CD4-positive, alpha-beta T cell treated with Interleukin-15 for 1 hour (primary cell): Measurements from ENCODE around the gene OR2AT4.
"Not testable (repeated sequence)": the region's sequence is repeated elsewhere in the genome, so short reads cannot be mapped to it uniquely, and the experiment has no call there.

Experiments
- DNase-seq: peaks from one replicate; pipeline ENCODE4 v3.0.0-alpha.2; 2020

OR2AT4 gene

GRCh38 chr11:75063741-75064314 is 32.8 kb downstream of the OR2AT4 start:
- DNase-seq = no peak

DNA sequence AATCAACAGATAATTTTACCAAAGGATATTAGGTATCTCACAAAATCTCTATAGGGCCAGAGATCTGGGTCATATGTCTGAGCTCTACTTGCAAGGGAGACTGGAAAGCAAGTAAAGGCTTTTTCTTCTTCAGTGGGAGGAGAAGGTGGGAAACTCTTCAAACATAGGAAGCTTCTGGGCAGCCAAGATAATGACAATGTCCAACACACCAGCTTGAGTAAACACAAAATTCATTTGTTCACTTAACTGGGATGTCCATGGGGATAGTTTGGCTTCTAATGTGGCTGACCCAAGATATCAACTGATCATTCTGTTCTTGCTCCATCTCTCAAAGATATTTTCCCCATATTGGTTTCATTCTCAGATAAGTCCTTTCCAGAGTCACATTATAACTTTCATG is 37.4 kb downstream of the OR2AT4 start:
- no peak for DNase-seq

DNA sequence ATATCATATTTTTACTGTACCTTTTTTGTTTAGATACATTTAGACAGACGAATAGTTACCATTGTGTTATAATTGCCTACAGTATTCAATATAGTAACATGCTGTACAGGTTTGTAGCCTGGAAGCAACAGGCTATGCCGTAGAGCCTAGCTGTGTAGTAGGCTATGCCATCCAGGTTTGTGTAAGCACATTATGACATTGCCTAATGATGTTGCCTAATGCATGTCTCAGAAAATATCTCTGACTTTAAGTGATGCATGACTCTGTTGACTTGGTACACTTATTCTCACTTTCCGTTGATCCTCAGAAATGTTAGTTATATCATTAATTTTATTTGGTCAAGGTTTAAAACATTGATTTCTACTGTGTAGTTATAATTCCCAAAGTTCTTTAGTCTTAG is 39.9 kb downstream of the OR2AT4 start:
- no peak for DNase-seq

GRCh38 chr11:75055511-75055910 is 41.2 kb downstream of the OR2AT4 start:
- no peak for DNase-seq

DNA sequence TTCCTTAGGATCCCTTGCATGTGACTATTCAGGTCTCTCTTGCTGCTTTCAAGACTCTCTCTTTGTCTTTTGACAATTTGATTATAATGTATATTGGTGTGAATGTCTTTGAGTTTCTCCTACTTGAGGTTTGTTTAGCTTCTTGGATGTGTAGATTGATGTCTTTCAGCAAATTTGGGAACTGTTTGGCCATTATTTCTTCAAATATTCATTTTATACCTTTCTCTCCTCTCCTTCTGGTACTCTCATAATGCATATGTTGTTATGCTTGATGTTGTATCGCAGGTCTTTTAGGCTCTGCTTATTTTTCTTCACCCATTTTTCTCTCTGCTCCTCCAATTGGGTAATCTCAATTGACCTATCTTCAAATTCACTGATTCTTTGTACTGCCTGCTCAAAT is 44.2 kb downstream of the OR2AT4 start:
- no peak for DNase-seq

GRCh38 chr11:75051043-75051442 is 45.6 kb downstream of the OR2AT4 start:
- DNase-seq = no peak

GRCh38 chr11:75050516-75050915 is 46.2 kb downstream of the OR2AT4 start:
- DNase-seq = no peak

DNA sequence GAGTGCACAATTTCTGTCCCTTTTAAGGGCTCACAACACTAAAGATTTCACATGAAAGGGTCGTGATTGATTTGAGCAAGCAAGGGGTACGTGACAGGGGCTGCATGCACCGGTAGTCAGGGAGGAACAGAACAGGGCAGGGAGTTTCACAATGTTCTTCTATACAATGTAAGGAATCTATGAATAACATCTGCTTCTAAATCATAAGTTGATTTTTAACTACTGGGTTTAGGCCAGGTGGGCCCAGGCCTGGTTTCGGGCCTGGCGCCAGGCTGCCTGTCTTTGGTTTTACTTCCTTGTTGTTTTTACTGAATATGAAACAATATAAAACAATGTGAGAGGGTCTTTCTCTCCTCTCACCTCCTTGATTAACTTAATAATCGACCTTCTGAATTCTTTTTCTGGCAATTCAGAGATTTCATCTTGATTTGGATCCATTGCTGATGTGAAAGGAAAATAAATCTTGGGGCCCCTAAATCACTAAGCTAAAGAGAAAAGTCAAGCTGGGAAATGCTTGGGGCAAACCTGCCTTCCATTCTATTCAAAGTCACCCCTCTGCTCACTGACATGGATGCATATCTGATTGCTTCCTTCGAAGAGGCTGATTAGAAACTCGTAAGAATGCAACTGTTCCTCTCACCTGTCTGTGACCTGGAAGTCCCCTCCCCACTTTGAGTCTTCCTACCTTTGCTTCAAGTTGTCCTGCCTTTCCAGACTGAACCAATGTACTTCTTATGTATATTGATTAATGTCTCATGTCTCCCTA is 47.0 kb downstream of the OR2AT4 start:
- not testable (repeated sequence) for DNase-seq

DNA sequence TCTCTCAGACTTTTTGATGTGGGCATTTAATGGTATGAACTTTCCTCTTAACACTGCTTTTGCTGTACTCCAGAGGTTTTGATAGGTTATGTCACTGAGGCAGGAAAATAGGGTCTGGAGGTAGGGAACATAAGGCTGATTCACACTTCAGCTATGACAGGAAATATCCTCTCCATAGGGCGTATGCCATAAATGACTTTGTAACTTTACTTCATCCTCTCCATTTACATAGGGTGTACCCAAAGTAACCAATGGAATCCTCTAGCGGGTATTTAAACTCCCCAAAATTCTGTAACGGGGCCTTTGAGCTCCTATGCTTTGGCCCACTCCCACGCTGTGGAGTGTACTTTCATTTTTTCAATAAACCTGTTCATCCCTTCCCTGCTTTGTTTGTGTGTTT is 49.5 kb downstream of the OR2AT4 start:
- DNase-seq = no peak

- not testable (repeated sequence) for DNase-seq
Measured at GRCh38 chr11:75046668-75047067, 50.0 kb downstream of the OR2AT4 start.

DNA sequence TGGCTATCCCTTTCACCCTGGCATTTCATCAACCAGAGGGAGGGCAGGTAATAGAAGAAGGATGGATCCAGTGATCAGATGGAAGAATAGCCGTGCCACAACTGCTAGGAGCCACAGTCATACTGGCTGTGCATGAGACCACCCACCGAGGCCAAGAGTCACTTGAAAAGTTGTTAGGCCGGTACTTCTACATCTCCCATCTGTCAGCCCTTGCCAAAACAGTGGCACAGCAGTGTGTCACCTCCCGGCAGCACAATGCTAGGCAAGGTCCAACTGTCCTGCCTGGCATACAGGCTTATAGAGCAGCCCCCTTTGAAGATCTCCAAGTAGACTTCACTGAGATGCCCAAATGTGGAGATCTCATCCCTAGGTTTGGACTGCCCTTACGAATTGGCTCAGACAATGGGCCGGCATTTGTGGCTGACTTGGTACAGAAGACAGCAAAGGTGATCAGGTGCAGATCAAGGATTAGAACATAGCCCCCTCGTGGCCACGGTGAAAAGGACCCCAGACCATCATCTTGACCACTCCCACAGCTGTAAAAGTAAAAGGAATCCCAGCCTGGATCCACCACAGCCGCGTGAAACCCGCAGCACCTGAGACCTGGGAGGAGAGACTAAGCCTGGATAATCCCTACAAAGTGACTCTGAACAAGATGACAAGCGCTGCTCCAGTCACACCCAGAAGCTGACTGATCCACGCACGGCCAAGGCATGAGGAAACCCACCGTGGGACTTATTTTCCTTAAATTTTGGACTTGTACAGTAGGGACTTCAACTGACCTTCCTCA is 52.1 kb downstream of the OR2AT4 start:
- not testable (repeated sequence) for DNase-seq

GRCh38 chr11:75041821-75042220 is 54.9 kb downstream of the OR2AT4 start:
- DNase-seq = not testable (repeated sequence)

- DNase-seq = no peak
Measured at GRCh38 chr11:75041263-75041662, 55.4 kb downstream of the OR2AT4 start.

- DNase-seq = no peak
Measured at GRCh38 chr11:75040167-75040770, 56.4 kb downstream of the OR2AT4 start.

GRCh38 chr11:75035911-75036565 is 60.6 kb downstream of the OR2AT4 start:
- no peak for DNase-seq

DNA sequence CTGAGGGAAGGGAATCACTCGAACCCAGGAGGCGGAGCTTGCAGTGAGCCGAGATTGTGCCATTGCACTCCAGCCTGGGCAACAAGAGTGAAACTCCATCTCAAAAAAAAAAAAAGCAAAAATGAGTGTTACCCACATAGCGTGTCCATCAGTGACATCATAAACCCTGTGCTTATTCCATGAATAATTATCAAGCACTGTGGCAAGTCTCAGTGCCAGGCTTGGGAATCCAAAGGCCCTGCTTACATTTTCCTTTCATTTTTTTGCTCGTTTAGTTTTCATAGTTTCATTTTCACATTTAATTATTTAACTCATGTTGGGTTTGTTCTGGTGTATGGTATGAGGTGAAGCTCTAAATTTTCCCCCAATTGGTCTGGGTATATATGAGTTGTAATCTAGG is 61.4 kb downstream of the OR2AT4 start:
- DNase-seq = no peak

- no peak for DNase-seq
Measured at GRCh38 chr11:75033916-75034315, 62.8 kb downstream of the OR2AT4 start.

DNA sequence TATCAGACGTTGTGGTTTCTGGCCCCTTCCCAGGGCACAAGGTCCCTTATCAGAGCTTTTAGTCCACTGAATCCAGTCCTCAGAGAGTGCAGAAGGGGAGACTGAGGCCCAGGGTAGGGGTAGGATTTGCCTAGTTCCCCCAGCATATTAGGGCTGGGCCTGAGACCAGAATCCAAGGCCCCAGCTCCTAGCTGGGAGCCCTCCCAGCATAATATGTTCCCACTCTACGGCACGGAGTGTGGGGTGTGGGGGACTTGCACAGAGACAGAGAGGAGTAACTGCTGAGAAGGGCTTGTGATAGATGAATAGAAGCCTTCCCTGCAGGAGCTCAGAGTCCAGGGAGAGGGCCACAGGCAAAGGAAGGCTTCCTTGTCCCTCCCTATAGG is 64.1 kb downstream of the OR2AT4 start:
- no peak for DNase-seq

- peak; percentile 51 for DNase-seq
Measured at GRCh38 chr11:75031771-75032549, 64.7 kb downstream of the OR2AT4 start.
